ENCODE data around the gene UTP15. TPM values are rescaled to one million over a fixed set of nuclear protein-coding genes. Genes with fewer than 3 reads are reported as not detected.

Gene UTP15
- total RNA-seq, 4 donors from 2014 or later: 6.7 to 69.3 (median 23.3) TPM

DNA sequence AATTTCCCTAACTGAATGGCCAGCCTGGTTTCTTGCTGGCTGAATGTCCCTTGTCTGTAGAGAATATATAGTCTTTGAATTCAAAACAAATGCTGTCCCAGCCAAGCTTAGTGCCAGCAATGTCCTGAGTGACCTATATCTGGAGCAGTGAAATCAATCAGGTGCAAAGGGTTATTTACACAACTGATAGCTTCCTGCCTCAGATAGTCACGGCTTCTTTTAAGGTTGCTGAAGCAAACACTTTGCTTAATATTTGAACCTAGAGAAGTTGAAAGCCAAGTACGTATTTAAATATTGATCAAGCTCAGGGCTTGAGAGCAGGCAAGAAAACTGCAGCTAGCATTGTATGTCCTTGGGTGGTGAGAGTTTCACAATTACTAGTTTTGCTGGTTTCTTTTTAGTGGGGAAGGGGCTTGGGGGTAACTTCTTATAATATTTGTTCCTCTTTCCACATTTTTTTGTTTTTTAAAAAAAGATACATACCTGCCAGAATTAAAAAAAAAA lies 58.4 kb downstream of the UTP15 start:
- in situ Hi-C loops (cut with MboI; ENCODE audit: low pct_ligation_motif_present in 1 of 4, low pct_unique_long_range_greater_than_20kb in 1 of 4, low sequenced_read_pairs in 3 of 4): no loop called here
- intact Hi-C loops (cut with DNase I; ENCODE audit: low total_unique reads): no loop called here

DNA sequence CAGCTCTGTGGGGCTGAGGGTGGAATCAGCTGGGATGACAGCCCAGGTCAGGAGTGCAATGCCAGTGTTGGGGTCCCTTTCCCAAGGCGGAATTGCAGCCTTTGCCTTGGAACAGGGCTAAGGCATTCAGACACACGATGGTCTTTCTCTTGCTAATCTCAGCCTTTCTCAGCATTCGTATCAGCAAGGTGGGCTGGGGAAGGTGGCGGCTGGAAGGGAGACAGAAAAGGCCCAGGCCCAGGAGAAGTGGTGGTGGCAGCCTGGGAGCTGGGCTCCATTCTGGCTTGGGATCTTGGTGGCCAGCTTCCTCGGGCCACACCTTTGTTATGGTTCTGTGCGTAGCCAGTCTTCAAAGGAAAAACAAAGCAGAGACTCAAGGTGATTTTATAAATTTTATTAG lies 59.3 kb downstream of the UTP15 start:
- Histone ChIP-seq H3K36me3 (no peaks in the 10 kb centered on the region), H3K4me1 (peaks cover 0 to 22% (median 7%) of the 10 kb centered on the region in 4 donors), H3K27me3 (peaks cover 5% of the 10 kb centered on the region), H3K4me3 (no peak overlapping the region), H3K9me3 (no peaks in the 10 kb centered on the region), H3K27ac (peak overlapping the region; percentile 68 to 85 (median 78))
- TF ChIP-seq POLR2A (IDR thresholded peaks at IDR 0.05): no peak
- no peak for TF ChIP-seq POLR2AphosphoS5 (IDR thresholded peaks at IDR 0.05)
- TF ChIP-seq, protein P1, sequence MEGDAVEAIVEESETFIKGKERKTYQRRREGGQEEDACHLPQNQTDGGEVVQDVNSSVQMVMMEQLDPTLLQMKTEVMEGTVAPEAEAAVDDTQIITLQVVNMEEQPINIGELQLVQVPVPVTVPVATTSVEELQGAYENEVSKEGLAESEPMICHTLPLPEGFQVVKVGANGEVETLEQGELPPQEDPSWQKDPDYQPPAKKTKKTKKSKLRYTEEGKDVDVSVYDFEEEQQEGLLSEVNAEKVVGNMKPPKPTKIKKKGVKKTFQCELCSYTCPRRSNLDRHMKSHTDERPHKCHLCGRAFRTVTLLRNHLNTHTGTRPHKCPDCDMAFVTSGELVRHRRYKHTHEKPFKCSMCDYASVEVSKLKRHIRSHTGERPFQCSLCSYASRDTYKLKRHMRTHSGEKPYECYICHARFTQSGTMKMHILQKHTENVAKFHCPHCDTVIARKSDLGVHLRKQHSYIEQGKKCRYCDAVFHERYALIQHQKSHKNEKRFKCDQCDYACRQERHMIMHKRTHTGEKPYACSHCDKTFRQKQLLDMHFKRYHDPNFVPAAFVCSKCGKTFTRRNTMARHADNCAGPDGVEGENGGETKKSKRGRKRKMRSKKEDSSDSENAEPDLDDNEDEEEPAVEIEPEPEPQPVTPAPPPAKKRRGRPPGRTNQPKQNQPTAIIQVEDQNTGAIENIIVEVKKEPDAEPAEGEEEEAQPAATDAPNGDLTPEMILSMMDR (IDR thresholded peaks at IDR 0.05): no peak
- TF ChIP-seq EP300 (IDR thresholded peaks at IDR 0.05; ENCODE audit: low read depth): no peak
- DNase-seq: no peak
- 70 to 82% methylated on average over 5 to 6 of the region's 6 CpGs for WGBS, 2 donors (ENCODE audit: low coverage in 1 of 2)
- intact Hi-C loops (cut with DNase I; ENCODE audit: low total_unique reads): no loop called here
- in situ Hi-C loops (cut with MboI; ENCODE audit: low pct_ligation_motif_present in 1 of 4, low pct_unique_long_range_greater_than_20kb in 1 of 4, low sequenced_read_pairs in 3 of 4): no loop called here

More for the DNA sequence above, 58.4 kb downstream of the UTP15 start:
- H3K4me3 ChIP-seq: no peak overlapping the region
- H3K27me3 ChIP-seq: peaks cover 5% of the 10 kb centered on the region
- 38 to 58% methylated on average over 2 of the region's 2 CpGs for WGBS, 2 donors (ENCODE audit: low coverage in 1 of 2)
- no peak for DNase-seq
- H3K36me3 ChIP-seq: no peaks in the 10 kb centered on the region
- no peak overlapping the region for H3K27ac ChIP-seq
- TF ChIP-seq EP300 (IDR thresholded peaks at IDR 0.05; ENCODE audit: low read depth) (no peak), POLR2AphosphoS5 (IDR thresholded peaks at IDR 0.05) (no peak), POLR2A (IDR thresholded peaks at IDR 0.05) (no peak)
- TF ChIP-seq, protein P1 (IDR thresholded peaks at IDR 0.05): no peak
- H3K4me1 ChIP-seq: peaks cover 0 to 22% (median 7%) of the 10 kb centered on the region in 4 donors
- H3K9me3 ChIP-seq: no peaks in the 10 kb centered on the region

DNA sequence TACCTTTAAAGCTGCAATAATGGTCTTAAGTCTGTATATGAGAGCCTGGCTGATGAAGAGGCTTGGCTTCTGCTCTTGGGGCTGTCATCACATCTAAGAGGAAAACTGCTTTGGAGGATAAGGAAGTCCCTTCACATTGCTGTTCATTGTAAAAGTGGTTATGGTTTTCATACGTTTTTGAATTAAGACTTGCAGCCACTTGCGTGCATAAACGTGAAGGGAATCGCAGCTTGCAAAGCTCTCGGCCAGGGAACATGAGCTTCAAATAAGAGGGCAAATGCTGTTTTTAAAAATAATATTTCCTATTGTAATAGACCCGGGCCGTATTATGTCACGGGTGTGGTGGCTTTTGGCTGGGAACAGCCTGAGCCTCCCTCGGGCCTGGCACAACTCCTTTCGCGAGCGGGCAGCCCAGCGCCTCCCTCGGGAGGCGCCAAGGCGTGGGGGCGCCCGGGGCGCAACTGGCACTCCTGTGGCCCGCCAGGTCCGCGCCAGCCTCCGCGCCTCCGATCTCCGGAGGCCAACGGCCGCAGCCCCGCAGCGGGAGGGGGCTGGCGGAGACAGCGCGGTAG lies 59.9 kb downstream of the UTP15 start:
- H3K27ac ChIP-seq: peak overlapping the region; percentile 68 to 85 (median 78)
- intact Hi-C loops (cut with DNase I; ENCODE audit: low total_unique reads) (no loop called here), in situ Hi-C loops (cut with MboI; ENCODE audit: low pct_ligation_motif_present in 1 of 4, low pct_unique_long_range_greater_than_20kb in 1 of 4, low sequenced_read_pairs in 3 of 4) (no loop called here)
- H3K4me3 ChIP-seq: peak overlapping the region; percentile 31 to 82 (median 58)
- H3K4me1 ChIP-seq: peaks cover 0 to 22% (median 7%) of the 10 kb centered on the region in 4 donors
- DNase-seq: no peak
- TF ChIP-seq EP300 (IDR thresholded peaks at IDR 0.05; ENCODE audit: low read depth) (no peak), POLR2AphosphoS5 (IDR thresholded peaks at IDR 0.05) (no peak), POLR2A (IDR thresholded peaks at IDR 0.05) (no peak)
- TF ChIP-seq, protein P1 (IDR thresholded peaks at IDR 0.05): no peak
- H3K36me3 ChIP-seq: no peaks in the 10 kb centered on the region
- H3K27me3 ChIP-seq: peaks cover 5% of the 10 kb centered on the region
- 9% methylated on average over 15 of the region's 33 CpGs; no CpG with 5 or more reads in 1 of the 2 donors for WGBS, 2 donors (ENCODE audit: low coverage in 1 of 2)
- H3K9me3 ChIP-seq: no peaks in the 10 kb centered on the region

DNA sequence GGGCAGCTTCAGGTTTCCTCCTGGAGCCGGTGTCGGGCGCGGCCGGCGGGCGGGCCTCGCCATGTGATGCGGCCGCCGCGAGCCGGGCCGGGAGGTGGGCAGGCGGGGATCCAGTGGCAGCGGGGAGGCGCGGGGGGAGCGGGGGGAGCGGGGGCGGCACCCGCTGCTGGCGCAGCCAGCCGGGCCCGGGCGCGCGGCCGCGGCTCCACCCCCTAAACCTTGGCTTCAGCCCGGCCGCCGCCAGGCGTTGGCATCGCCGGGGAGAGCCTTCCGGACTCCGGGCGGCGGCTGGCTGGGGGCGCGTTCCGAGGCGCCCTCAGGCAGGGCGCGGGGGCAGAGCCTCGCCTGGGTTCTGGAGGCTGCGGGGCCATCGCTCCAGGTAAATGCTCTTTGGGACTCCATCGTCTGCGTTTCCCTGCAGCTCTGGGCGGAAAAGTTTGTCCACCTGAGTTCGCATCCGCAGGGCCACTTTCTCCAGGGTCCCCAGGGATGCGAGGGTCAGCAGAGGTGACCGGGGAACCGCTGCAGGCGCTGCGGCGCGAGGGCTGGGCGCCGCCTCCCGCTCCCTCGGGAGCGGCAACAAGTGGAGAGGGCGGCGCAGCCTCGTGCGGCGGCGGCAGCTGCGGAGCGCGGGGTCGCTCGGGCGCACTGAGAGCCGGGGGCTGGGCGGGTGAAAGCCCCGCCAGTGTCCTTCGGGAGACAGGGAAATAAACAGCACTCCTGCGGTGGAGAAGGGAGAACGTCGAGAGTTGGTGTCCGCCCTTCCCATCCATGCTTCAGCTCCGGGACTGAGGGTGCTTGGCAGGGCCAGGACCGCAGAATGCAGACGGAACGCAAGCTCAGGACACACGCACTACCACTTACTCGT lies 60.6 kb downstream of the UTP15 start, which contains the start of gene ARHGEF28:
Gene ARHGEF28, plus strand, starts transcription at position 253 of the 868 bp plus-strand sequence. CDS start 58,656 bp downstream, outside the sequence.
- WGBS, 2 donors (ENCODE audit: low coverage in 1 of 2): 4% methylated on average over 45 of the region's 92 CpGs; no CpG with 5 or more reads in 1 of the 2 donors
- H3K9me3 ChIP-seq: no peaks in the 10 kb centered on the region
- peak; percentile 79 for DNase-seq
- peaks cover 0 to 22% (median 7%) of the 10 kb centered on the region in 4 donors for H3K4me1 ChIP-seq
- no peaks in the 10 kb centered on the region for H3K36me3 ChIP-seq
- H3K27ac ChIP-seq: peak within 1 kb of the TSS; percentile 68 to 85 (median 78)
- in situ Hi-C loops (cut with MboI; ENCODE audit: low pct_ligation_motif_present in 1 of 4, low pct_unique_long_range_greater_than_20kb in 1 of 4, low sequenced_read_pairs in 3 of 4) (no loop called here), intact Hi-C loops (cut with DNase I; ENCODE audit: low total_unique reads) (no loop called here)
- TF ChIP-seq EP300 (IDR thresholded peaks at IDR 0.05; ENCODE audit: low read depth) (no peak), POLR2AphosphoS5 (IDR thresholded peaks at IDR 0.05) (peak in 1 of 3 donors; percentile 21), POLR2A (IDR thresholded peaks at IDR 0.05) (peak; percentile 43)
- TF ChIP-seq, protein P1 (IDR thresholded peaks at IDR 0.05): peak in 1 of 5 experiments; percentile 1
- H3K4me3 ChIP-seq: peak within 1 kb of the TSS; percentile 31 to 82 (median 58)
- peaks cover 5% of the 10 kb centered on the region for H3K27me3 ChIP-seq
